Prostate gland (tissue), 2 donors: Measurements from ENCODE around the gene NOTCH1.

Experiments used
- CTCF ChIP-seq, 4 experiments: fragments of 200-600 bp in 2 of 4; fragments of 450-650 bp in 2 of 4; sonication (generic) in 2 of 4; IDR thresholded peaks; 1 replicate in 3 of 4; 2 replicates in 1 of 4; pipeline ENCODE4 v1.5.1; 2016 to 2019; ENCODE audit warnings: antibody characterized with exemption in 4 of 4, mild to moderate bottlenecking in 2 of 4, moderate library complexity in 2 of 4
- POLR2A ChIP-seq: fragments of 450-650 bp; IDR thresholded peaks from one replicate; pipeline ENCODE4 v1.6.1; 2016; ENCODE audit warnings: antibody characterized with exemption, mild to moderate bottlenecking

GRCh38 chr9:136483589-136484152 is 62.2 kb downstream of the NOTCH1 start:
- TF ChIP-seq CTCF (IDR thresholded peaks at IDR 0.05) (peak in 1 of 4 experiments; percentile 38), POLR2A (peak; percentile 73)
